NCI-H1694 treated with DMSO at 0.1 percent for 48 hours (cell line): ENCODE results near the gene CCDC150.
"Not testable (repeated sequence)": the region's sequence is repeated elsewhere in the genome, so short reads cannot be mapped to it uniquely, and the experiment has no call there.

Source experiments
- DNase-seq: peaks from one replicate; lab custom pipeline; 2025; lab: John Stamatoyannopoulos, UW

The CCDC150 gene

DNA sequence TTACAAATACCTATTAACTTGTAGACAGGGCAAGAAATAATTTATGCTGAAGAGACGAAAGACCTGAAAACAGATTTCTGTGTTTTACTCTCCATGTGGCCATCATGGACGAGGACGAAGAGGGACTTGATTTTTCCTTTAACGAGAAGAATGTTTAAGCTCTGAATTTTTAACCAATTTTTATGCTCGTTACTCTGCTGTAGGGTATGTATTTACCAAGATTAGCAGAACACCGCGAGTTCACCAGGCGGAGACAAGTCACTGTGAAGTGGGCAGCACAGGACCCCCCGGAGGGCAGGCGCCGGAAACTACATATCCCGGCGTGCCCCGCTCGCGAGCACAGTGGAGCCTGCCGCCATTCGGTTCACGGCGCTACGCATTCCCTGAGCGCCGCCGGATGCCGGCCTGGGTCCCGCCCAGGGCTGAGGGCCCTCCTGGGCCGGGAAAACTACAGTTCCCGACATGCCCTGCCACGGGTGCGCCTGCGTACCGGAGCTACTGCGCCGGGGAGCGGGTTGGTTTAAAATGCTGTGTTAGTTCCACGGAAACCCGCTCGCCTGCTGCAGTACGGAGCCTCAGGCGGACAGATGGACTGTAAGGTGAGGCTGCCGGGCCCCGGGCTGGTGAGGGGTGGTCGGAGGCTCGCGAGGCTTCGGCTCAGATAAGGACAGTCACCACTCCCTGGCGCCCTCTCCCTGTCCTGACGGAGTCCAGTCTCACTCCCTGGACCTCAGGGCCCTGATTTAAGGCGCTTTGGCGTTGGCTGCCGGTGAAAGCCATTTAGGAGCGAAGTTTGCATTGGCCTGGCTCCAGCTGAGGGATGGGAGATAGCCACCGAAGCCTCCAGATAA lies at the start of gene CCDC150:
CCDC150 (plus strand) TSS at position 536 of the 851 bp plus-strand sequence; CDS start at position 588, 52 bp downstream.
- DNase-seq, result peak; percentile 95

DNA sequence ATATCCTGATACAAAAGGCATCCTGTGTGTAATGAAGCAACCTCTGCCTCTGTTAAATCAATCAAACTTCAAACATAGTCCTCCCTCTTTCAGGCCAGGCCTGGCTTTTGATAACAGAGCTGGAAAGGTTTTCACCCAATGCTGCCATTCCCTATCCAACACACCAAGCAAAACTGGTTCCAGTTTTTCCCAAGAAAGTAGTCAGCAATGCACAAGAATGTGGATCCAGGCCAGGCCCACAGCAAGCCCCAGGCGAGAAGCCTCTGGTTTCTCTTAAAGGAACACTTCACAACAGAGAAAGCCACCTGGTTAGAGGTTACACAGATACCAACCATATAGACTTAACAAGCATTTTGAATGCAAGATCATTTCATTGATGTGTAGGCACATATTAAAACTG lies 49.2 kb upstream of the CCDC150 start:
- DNase-seq, result no peak

DNA sequence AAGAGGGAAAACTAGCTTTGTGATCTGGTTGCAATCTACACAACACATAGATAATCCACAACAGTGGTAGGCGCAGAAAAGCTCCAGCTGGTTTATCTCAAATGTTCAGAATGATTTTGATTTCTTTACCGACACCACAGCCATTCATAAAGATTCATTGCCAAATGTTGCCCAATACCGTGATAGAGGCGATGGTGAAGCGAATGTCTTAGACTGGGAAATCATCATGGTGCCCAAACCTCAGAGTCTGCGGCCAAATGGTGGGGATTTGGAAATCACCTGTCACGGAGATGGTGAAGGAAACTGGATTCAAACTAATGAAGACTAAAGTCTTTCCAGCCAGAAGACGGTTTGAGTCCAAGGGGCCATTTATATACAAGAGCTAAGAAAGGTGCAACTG lies 48.5 kb upstream of the CCDC150 start:
- DNase-seq, result no peak

DNA sequence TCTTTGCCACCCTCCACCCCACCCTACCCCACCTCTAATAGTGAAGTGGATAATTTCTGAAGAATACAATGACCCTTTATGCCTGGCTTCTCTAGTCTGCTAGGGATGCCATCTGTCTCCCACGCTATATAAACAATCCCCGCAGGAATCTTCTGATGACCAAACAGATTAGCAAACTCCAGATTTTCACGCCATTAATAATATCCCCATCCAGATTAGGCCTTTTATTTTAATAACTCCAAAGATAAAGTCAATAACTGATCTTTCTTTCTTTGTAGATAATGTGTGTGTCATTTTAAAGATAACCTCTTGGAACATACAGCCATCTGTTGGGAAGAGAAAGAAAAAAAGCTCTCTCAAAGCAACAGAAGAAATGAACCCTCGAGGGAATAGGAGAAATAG lies 47.9 kb upstream of the CCDC150 start:
- peak; percentile 49 for DNase-seq

DNA sequence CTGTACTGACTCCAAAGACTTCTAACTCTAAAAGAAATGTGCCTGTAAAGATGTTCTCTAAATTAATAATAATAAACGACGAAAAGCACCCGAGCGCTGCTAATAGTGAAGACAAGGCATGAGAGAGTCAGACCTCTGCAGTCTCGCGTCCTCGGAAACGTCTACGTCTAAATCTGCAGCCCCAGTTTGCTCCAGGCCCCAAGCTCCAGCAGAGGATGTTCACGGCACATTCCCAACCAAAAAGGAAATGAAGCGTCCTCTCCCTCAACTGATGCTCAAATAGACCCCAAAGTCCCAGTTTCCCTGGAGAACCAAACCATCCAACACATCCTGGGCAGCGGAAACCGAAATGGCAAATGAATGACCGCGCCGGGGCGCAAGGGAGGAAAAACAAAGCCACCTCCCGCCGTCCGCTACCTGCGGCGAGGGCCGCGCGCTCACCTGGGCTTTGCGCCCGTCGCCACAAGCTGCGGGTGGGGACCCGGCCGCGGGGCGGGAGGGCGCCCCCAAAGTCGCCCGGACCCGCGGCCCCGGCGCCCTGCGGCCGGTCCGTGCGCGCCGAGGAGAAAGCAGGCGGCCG lies 47.1 kb upstream of the CCDC150 start:
- peak; percentile 69 for DNase-seq

DNA sequence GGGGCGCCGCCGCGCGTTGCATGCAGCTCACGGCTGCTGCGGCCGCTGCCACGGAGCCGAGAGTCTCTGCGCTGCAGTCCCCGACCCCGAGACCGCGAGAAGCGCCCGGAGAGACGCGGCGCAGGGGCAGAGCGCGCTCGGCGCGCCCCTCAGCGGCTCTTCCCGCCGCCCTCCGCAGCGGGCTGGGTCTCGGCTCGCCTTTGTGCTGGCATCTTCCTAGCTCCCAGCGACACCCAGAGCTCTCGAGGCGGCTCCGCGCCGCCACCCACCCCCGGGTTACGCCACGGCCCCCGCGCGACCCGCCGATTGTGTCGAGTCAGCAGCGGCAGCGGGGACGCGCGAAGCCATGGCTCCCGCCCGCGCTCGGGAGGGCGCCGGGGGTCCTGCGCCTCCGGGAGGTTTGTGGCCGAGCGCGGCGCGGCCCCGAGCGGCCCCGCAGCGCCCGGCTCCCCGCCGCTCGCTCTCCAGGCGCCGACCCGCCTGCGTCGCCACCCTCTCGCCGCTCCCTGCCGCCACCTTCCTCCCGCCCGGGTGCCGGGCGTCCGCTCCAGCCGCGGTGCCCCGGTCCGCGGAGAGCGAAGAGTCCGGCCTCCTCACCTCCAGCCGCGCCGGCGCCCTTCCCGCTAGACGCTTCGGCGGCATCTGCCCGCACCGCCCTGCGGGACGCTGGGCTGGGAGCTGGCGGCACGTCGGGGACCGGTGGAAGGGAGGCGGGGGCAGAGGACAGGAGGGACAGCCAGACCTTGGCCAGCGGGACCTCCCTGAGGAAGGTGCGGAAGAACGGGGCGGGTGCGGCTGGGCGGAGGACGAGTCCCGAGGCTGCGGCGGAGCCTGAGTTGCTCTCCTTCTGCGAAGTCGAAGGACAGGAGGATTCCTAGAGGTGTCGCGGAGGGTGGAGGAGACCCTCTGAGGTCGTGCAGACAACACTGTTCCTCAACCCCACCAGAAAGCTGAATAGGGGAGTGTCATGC lies 46.3 kb upstream of the CCDC150 start, which contains the start of gene HECW2:
HECW2 (minus strand) TSS at position 644 of the 971 bp plus-strand sequence.
- peak; percentile 46 for DNase-seq

DNA sequence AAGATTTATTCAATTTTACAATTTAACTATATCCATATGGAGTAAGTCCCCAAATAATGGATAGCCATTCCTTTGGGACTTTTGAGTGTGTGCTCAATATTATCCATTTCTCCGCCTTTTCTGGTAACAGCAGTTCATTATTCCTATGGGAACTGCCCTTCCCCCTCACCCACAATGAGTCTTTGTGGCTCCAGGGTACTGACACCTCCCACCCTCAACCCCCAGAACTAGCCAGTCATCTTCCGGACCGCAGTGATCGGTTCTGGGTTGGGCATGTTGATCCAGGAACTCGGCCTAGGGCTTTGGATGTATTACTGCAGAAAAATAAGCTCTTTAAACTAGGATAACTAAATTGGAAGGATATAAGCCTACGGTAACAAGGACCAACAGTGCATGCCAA lies 45.4 kb upstream of the CCDC150 start:
- DNase-seq, result no peak

DNA sequence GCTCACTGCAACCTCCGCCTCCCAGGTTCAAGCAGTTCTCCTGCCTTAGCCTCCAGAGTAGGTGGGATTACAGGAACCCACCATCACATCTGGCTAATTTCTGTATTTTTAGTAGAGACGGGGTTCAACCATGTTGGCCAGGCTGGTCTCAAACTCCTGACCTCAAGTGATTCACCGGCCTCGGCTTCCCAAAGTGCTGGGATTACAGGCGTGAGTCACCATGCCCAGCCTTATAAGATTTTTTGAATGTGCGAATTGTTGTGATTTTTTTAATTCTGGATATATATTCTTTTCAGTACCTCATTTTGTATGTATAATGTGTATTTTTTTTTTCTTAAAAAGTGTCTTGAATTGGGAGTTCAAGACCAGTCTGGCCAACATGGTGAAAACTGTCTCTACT lies 42.0 kb upstream of the CCDC150 start:
- no peak for DNase-seq

DNA sequence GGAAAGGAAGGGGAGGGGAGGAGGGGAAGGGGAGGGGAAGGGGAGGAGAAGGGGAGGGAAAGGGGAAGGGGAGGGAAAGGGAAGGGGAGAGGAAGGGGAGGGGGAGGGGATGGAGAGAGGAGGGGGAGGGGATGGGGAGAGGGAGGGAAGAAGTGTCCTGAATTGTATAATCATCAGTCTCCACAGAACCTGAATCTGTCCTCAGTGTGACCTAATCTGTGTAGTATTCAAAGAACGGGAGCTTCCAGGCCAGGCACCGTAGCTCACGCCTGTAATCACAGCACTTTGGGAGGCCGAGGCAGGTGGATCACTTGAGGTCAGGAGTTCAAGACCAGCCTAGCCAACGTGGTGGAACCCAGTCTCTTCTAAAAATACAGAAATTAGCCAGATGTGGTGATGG lies 41.1 kb upstream of the CCDC150 start:
- no peak for DNase-seq

DNA sequence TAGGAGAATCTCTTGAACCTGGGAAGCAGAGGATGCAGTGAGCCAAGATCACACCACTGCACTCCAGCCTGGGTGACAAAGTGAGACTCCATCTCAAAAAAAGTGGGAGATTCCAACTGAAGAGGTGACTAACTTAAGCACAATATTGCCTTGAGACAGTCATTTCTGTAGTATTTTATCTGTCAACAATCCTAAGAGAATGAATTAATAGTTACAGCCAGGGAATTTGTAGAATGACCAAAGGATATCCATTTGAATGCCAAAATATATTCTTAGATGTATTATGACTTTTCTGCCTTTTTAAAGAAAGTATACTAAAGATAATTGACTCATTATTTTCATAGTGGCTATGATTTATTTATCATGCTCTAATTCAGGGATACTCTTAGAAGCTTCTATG lies 40.7 kb upstream of the CCDC150 start:
- no peak for DNase-seq

DNA sequence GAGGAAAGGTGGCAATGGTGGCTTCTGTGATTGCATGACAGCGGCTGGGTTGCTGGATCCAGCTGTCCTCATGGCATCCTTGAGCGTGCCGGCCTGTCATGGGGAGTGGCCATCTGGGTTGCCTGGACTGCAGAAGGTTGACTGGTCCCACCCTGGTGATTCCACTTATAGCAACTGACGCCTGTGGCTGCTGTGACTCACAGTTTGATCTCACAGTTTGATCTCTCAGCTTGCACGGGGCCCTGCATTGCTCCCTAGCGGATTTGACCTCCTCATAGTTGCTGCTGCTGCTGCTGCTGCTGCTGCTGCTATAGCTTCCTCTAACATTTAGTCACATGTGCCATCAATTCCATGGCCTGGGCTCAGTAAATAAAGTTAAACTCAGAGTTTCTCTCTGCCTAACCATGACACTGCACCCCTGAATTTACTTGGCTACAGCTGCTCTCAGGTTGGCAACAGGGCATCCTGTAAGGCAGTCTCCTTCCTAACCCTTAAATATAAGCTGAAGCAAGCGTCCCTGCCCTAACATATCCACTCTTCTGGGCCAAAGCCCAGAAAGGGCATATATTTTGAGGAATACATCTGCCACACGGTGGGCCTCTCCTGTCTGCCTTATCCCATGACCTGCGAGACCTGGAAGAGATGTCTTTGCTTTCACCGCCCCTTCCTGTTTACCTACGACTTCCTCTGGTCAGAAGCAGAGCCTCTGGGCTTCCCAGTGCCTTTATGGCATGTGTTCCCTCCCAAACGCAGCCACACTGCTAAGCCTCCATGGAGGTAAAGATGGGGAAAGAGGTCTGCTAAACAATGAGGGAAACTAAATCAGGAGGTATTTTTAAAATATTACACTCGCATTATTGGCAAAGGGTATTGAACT lies 37.8 kb upstream of the CCDC150 start:
- DNase-seq, result no peak

DNA sequence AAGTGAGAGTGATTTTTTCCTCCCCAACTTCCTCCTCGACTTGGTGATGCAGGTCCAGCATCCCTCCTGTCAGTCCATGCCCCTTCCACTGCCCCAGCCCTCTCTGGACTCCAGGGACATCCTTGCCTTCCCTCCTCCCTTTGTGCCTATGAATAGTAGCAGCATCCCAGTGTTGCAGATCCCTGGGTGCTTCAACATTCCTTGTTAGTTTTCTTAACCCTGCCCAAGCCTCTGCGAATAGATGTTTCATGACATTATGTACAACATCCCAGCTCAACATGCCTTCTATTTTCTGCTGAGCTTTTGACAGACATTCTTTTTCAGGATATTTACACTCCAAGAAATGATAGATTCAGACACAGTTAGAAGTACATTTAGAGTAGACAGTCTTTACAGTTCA lies 35.3 kb upstream of the CCDC150 start:
- DNase-seq, result no peak

DNA sequence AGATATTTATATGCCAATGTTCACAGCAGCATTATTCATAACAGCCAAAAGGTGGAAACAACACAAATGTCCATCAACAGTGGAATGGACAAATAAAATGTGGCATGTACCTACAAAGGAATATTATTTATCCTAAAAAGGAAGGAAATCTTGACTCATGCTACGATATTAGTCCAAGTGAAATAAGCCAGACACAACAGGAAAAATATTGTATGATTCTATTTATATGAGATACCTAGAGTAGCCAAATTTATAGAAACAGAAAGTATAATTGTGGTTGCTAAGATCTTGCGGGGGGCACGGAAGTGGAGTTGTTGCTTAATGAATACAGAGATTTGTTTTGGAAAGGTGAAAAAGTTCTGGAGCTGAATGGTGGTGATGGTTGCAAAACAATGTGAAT lies 33.0 kb upstream of the CCDC150 start:
- no peak for DNase-seq

DNA sequence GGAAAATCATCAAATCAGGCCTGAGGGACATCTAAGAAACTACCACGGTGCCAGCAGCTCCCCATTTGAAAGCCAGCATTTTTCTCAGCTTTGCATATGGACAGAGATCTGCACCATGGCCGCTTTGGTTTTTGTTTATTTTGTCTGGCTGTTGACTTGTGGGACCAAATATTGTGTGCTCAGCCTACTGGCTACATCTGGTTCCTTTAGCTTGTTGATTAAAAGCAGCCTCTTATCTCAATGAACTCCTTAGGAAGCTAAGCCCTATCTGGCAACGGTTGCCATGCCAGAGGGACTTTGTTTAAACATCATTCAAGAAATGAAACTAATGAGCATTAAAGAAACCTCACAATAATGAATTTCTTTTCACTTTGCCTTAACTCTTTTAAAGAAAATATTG lies 32.4 kb upstream of the CCDC150 start:
- no peak for DNase-seq

DNA sequence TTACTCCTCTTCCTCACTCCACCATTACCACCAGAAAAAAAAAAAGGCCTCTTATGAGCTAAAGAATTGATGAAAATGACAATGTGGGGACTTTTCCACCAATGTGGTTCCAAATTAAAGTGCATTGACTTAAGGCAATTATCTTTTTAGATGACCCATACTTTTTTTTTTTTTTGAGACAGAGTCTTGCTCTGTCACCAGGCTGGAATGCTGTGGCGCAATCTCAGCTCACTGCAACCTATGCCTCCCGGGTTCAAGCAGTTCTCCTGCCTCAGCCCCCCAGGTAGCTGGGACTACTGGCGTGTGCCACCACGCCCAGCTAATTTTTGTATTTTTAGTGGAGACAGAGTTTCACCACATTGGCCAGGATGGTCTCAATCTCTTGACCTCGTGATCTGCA lies 31.6 kb upstream of the CCDC150 start:
- DNase-seq, result not testable (repeated sequence)

DNA sequence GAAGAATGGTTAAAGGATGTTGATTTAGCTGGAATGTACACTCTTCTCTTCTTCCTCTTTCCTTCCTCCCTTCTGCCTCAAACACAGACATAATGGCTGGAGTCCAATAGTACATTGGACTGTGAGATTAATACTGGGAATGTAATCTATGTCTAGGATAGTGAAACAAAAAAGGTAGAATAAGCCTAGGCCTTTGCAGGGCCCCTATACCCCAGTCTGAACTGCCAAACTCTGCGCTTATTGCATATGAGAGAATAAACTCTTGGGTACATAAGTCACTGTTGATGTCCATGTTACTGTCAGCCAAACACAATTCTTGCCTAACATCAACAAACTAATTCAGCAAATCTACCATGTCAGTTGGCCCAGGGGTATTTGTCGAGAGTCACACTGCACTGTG lies 29.7 kb upstream of the CCDC150 start:
- DNase-seq, result no peak

DNA sequence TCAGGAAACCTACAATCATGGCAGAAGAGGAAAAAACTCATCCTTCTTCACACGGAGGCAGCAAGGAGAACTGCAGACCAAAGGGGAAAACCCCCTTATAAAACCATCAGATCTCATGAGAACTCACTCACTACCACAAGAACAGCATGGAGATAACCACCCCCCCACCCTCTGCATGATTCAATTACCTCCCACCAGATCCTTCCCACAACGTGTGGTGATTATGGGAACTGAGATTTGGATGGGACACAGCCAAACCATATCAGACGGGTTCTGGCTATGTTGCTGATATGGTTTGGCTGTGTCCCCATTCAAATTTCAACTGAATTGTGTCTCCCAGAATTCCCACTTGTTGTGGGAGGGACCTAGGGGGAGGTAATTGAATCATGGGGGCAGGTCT lies 28.7 kb upstream of the CCDC150 start:
- no peak for DNase-seq

DNA sequence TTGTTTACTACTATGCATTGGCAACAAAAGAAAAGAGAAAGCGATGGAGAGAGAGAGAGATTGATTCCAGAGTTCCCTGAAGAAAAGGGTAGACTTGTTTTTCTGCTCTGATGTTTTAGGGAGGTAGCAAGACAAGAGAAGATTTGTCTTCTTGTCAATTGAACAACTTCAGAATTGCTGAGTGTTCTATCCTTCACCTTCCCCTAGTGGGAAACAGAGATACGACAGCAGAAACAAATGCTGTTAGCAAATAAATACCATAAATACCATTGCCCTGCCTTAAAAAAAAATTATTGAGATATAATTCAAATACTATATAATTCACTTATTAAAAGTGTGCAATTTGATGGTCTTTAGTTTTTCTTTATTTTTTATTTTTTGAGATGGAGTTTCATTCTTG lies 26.2 kb upstream of the CCDC150 start:
- no peak for DNase-seq

DNA sequence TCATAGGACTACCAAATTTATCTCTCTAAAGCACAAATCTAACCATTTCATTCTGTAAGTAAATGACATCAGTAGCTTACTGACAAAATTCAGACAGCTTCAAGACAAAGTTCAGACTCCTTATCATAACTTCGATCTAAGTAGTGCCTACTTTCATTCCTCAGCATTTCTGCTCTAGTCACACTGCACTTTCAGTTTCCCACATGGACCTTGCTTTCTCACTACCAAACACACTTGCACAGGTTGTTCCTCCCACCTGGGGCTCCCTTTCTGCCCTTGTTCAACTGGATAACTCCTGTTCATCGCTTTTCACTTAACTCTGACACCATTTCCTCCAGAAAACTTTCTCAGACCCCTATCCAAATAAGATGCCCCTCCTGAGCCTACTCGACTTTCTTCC lies 22.1 kb upstream of the CCDC150 start:
- DNase-seq, result no peak

DNA sequence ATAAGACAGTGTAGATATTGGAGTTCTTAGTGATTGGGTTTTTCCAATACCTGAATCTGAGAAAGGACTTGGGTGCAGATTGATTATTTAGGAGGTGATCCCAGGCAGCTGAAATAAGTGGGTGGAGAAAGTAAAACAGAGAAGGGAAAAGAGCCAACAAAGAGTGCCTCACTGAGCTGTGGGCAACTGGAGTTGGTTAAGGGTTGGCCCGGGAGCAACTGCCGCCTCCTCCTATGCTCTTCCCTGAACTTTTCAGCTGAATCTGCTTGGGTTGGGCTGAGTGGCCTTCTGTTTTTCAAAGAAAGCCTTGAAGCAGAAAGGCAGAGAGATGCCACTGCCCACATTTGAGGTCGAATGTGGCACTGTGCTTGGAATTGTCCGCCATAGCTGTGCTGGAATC lies 20.9 kb upstream of the CCDC150 start:
- DNase-seq, result no peak

DNA sequence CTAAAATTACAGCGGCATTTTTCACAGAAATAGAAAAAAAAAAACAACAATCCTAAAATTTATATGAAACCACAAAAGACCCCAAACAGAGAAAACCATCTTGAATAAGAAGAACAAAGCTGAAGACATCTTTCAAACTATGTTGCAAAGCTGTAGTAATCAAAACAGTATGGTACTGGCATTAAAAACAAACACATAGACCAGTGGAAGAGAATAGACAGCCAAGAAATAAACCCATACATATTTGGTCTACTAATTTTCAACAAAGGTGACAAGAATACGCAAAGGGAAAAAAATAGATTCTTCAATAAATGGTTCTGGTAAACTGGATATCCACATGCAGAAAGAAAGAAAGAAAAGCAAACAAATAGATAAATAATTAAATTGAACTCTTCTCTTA lies 9.0 kb upstream of the CCDC150 start:
- DNase-seq, result no peak

DNA sequence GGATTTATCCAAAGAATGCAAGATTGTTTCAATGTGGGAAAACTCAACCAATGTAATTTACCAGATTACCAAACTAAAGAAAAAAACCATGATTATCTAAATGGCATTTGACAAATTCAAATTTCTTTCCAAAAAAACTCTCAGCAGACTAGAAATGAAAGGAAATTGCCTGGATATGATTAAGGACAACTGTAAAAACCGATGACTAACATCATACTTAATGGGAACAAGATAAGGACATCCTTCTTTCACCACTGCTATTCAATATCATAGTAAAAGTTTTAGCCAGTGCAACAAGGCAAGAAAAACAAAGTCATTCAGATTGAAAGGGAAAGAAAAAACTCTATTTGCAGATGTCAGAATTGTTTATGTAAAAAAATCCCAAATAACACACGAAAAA lies 4.4 kb upstream of the CCDC150 start:
- DNase-seq, result no peak
